IPS-20b (cell line): ENCODE data around the gene MAB21L2.

Experiments
- H3K27ac ChIP-seq: one replicate; pipeline ENCODE4 v1.5.1; 2013; ENCODE audit warnings: low read length
- H3K27me3 ChIP-seq: 2 replicates; pipeline ENCODE4 v1.6.1; 2013; ENCODE audit warnings: mild to moderate bottlenecking, low read length, inconsistent platforms; ENCODE audit not compliant: insufficient read depth
- H3K36me3 ChIP-seq: 2 replicates; pipeline ENCODE4 v1.6.1; 2013; ENCODE audit warnings: low read depth, mild to moderate bottlenecking, inconsistent platforms, low read length, moderate library complexity; ENCODE audit not compliant: insufficient read depth
- H3K4me1 ChIP-seq: 2 replicates; pipeline ENCODE4 v1.6.1; 2013; ENCODE audit warnings: mild to moderate bottlenecking, control low read depth, inconsistent platforms, low read length, moderate library complexity; ENCODE audit not compliant: insufficient read depth
- H3K4me3 ChIP-seq: 2 replicates; pipeline ENCODE4 v1.5.1; 2013; ENCODE audit warnings: mild to moderate bottlenecking, low read length, inconsistent platforms
- H3K9ac ChIP-seq: 2 replicates; pipeline ENCODE4 v1.6.1; 2013; ENCODE audit warnings: low read depth, mild to moderate bottlenecking, inconsistent platforms, low read length, moderate library complexity
- H3K9me3 ChIP-seq: 2 replicates; pipeline ENCODE4 v1.6.1; 2013; ENCODE audit warnings: mild to moderate bottlenecking, low read depth, low read length, inconsistent platforms; ENCODE audit not compliant: insufficient read depth

The MAB21L2 gene

DNA sequence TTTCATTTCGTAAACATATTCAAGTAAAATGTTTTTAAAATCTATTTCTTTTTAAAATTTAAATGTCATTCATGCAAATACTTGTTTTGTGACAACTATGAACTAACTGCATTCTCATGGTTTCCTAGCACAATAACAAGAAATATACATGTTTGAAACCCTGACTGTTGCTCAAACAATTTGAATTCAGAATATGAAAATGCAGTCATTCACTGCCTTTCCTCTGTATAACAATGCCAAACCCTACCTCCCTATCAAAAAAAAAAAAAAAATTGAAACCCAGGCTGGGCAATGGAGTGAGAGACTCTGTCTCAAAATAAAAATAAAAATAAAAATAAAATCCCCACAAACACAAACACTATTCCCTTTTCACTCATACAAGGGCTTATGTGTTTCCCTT lies 42.1 kb downstream of the MAB21L2 start:
- no peaks in the 10 kb centered on the region for H3K36me3 ChIP-seq
- H3K27ac ChIP-seq = no peak overlapping the region
- no peak overlapping the region for H3K4me3 ChIP-seq
- no peaks in the 10 kb centered on the region for H3K9me3 ChIP-seq
- no peaks in the 10 kb centered on the region for H3K27me3 ChIP-seq
- H3K9ac ChIP-seq = no peak overlapping the region
- H3K4me1 ChIP-seq = peaks cover 6% of the 10 kb centered on the region

GRCh38 chr4:150625033-150625432 lies 43.1 kb downstream of the MAB21L2 start:
- Histone ChIP-seq H3K9me3 (no peaks in the 10 kb centered on the region), H3K4me1 (peaks cover 6% of the 10 kb centered on the region), H3K9ac (no peak overlapping the region), H3K27ac (no peak overlapping the region), H3K4me3 (no peak overlapping the region), H3K36me3 (no peaks in the 10 kb centered on the region), H3K27me3 (no peaks in the 10 kb centered on the region)

- no peak overlapping the region for H3K9ac ChIP-seq
- no peaks in the 10 kb centered on the region for H3K36me3 ChIP-seq
- no peaks in the 10 kb centered on the region for H3K9me3 ChIP-seq
Observed at GRCh38 chr4:150628073-150628472, 46.1 kb downstream of the MAB21L2 start.

GRCh38 chr4:150632639-150633038 lies 50.7 kb downstream of the MAB21L2 start:
- Histone ChIP-seq H3K4me1 (no peaks in the 10 kb centered on the region), H3K27me3 (no peaks in the 10 kb centered on the region), H3K9me3 (no peaks in the 10 kb centered on the region), H3K9ac (no peak overlapping the region), H3K27ac (no peak overlapping the region), H3K36me3 (no peaks in the 10 kb centered on the region), H3K4me3 (no peak overlapping the region)

More at GRCh38 chr4:150628073-150628472, 46.1 kb downstream of the MAB21L2 start:
- no peak overlapping the region for H3K27ac ChIP-seq
- peaks cover 6% of the 10 kb centered on the region for H3K4me1 ChIP-seq
- no peaks in the 10 kb centered on the region for H3K27me3 ChIP-seq
- no peak overlapping the region for H3K4me3 ChIP-seq
